ENCODE measurements around the gene ICAM5.
"Not testable (repeated sequence)": the region's sequence is repeated elsewhere in the genome, so short reads cannot be mapped to it uniquely, and the experiment has no call there.

The ICAM5 gene

DNA sequence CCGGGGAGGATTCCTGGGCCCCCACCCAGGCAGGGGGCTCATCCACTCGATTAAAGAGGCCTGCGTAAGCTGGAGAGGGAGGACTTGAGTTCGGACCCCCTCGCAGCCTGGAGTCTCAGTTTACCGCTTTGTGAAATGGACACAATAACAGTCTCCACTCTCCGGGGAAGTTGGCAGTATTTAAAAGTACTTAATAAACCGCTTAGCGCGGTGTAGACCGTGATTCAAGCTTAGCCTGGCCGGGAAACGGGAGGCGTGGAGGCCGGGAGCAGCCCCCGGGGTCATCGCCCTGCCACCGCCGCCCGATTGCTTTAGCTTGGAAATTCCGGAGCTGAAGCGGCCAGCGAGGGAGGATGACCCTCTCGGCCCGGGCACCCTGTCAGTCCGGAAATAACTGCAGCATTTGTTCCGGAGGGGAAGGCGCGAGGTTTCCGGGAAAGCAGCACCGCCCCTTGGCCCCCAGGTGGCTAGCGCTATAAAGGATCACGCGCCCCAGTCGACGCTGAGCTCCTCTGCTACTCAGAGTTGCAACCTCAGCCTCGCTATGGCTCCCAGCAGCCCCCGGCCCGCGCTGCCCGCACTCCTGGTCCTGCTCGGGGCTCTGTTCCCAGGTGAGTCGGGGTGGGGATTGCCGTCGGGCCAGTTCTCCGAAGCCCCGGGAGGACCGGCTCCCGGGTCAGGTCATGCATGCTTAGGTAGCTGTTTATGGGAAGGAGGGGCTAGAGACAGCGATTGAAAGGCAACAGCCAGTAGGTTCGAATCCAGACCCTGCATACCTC, 18.9 kb upstream of the ICAM5 start, which contains the start of gene ICAM1:
TSS of gene ICAM1 (plus strand) at position 505 of the 779 bp plus-strand sequence. CDS start at position 545, 40 bp downstream.
- peak; percentile 60 to 61 for DNase-seq

DNA sequence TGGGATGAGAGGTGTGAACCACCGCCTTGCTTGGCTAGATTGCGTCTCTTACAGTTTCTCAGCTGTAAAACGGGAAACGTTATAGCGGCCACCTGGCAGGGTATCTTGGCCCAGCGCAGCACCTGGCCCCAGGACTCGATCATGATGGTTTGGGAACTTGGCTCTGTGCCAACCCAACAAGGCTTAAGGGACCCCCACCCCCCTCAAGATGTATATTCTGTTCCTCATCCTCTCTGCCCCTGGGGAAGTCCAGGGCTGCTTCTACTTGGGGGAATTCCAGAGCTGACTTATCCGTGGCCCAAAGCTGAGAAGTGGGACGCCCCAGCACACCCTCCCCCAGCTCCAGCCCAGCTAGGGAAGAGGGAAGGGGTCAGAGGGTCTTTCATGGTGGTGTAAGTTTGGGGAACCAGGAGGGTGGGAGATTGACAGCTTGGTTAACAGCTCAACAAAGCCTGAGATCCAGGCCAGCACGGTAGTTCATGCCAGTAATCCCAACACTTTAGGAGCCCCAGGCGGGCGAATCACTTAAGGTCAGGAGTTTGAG, 18.1 kb upstream of the ICAM5 start:
- DNase-seq, result no peak

DNA sequence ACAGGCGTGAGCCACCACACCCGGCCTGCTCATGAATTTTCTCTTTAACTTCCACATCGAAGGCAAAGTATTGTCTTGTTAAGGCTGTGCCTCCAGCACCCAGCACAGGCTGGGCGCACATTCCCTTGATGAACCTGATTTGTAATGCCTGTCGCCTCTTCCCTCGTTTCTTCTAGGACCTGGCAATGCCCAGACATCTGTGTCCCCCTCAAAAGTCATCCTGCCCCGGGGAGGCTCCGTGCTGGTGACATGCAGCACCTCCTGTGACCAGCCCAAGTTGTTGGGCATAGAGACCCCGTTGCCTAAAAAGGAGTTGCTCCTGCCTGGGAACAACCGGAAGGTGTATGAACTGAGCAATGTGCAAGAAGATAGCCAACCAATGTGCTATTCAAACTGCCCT, 15.2 kb upstream of the ICAM5 start:
- no peak for DNase-seq

DNA sequence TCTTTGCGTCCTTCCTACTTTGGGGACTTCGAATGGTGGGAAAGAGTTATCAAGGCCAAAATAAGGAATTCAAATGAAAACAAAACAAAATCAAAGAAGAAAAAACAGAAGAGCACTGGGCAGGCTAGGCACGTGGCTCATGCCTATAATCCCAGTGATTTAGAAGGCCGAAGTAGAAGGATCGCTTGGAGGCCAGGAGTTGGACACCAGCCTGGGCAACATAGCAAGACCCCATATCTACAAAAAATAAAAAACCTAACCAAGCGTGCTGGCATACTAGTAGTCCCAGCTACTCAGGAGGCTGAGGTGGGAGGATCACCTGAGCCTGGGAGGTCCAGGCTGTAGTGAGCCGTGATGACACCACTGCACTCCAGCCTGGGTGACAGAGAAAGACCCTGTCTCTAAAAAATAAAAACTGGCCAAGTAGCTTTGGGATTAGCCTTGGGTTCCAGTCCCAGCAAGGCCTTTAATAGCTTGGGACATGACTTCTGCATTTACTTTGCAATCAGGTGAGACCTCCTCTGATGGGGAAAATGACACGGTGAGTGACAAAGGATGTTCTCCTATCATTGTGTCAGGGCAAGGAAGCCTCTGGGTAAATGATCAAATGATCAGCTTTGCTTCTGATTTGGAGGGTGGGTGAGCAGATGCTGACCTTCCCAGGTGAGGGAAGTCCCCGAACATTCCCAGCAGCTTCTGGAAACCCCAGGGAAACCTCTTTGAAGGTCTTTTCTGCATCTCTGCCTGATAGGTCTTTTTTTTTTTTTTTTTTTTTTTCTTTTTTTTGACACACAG, 11.8 kb upstream of the ICAM5 start:
- DNase-seq, result no peak

DNA sequence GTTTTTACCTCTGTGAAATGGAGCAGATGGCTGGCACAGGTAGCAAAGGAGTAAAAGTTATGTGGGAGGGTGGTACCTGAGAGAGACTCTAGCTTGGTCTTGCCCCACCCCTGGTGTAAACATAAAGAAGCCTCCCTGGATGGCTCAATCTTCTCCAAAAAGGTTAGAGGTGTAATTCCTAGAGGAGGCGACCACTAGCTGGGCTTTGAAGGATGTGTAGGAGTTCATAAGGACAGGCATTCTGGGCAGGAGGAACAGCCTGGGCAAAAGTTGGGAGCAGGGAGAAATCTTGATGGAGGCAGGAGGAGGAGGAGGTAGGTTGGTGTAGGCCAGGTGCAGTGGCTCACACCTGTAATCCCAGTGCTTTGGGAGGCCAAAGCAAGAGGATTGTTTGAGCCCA, 10.8 kb upstream of the ICAM5 start:
- DNase-seq, result no peak

DNA sequence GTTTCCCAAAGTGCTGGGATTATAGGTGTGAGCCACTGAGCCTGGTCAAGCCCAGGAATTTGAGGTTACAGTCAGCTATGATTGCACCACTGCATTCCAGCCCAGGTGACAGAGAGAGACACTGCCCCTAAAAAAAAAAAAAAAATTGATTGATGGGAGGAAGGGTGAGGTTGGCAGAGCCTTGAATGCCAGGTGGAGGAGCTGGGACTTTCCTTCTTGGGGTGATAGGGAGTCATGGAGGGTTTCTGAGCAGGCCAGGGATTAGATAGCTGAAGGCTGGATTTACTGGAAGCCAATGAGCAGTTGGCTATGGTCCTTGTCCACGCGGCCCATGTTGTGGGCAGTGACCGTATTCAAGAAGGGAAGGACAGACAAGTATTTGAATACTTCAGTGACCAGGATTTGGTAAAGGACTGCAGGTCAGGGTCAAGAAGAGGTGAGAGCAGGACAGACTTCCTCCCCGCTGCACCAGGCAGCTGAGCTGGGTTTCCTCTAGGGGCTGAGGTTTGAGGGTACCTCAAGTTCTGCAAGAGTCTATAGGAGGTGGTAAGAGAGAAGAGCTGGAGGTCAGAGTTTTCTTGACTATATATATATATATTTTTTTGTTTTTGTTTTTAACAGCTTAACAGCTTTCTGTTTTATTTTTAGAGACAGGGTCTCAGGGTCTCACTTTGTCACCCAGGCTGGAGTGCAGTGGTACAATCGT, 9.9 kb upstream of the ICAM5 start:
- DNase-seq, result no peak

DNA sequence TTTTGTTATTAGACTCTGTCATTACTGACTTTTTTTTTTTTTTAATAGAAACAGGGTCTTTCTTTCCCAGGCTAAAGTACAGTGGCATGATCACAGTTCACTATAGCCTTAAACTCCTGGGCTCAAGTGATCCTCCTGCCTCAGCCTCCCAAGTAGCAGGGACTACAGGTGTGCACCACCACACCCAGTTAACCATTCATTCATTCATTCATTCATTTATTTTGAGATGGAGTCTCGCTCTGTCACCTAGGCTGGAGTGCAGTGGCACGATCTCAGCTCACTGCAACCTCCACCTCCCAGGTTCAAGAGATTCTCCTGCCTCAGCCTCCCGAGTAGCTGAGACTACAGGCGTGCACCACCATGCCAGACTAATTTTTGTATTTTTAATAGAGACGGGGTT, 7.7 kb upstream of the ICAM5 start:
- DNase-seq, result not testable (repeated sequence)

DNA sequence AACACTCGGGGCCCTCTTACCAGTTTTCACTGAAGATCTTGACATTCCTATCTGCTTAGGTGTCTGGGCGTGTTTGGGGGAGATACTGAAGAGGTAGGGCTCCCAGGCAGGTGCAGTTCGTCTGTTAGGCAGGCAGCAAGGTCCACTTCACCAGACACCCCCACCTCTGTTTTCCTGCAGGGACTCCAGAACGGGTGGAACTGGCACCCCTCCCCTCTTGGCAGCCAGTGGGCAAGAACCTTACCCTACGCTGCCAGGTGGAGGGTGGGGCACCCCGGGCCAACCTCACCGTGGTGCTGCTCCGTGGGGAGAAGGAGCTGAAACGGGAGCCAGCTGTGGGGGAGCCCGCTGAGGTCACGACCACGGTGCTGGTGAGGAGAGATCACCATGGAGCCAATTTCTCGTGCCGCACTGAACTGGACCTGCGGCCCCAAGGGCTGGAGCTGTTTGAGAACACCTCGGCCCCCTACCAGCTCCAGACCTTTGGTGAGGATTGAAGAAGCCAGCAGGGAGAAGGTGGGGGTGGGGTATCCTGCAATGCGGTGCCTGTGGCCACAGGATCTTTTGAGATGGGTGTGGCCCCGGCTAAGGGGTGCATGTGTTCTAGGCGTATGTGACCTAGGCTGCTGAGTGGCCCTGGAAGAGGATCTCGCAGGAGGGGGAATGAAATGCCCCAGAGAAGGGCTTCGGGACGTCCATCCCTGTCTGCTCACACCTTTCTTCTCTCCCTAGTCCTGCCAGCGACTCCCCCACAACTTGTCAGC, 6.3 kb upstream of the ICAM5 start:
- no peak for DNase-seq

DNA sequence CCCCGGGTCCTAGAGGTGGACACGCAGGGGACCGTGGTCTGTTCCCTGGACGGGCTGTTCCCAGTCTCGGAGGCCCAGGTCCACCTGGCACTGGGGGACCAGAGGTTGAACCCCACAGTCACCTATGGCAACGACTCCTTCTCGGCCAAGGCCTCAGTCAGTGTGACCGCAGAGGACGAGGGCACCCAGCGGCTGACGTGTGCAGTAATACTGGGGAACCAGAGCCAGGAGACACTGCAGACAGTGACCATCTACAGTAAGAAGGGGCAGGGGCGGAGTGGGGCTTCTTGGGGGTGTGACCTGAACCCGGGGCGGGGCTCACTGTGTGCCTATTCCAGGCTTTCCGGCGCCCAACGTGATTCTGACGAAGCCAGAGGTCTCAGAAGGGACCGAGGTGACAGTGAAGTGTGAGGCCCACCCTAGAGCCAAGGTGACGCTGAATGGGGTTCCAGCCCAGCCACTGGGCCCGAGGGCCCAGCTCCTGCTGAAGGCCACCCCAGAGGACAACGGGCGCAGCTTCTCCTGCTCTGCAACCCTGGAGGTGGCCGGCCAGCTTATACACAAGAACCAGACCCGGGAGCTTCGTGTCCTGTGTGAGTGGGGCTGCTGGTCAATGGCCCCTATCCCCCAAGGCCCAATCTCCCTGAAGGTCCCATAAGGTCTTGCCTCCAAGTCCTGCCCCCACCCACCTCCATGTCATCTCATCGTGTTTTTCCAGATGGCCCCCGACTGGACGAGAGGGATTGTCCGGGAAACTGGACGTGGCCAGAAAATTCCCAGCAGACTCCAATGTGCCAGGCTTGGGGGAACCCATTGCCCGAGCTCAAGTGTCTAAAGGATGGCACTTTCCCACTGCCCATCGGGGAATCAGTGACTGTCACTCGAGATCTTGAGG, 5.4 kb upstream of the ICAM5 start:
- DNase-seq, result no peak

DNA sequence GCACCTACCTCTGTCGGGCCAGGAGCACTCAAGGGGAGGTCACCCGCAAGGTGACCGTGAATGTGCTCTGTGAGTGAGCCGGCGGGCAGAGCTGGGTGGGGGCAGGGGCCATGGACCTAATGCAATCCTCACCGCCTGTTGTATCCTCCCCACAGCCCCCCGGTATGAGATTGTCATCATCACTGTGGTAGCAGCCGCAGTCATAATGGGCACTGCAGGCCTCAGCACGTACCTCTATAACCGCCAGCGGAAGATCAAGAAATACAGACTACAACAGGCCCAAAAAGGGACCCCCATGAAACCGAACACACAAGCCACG, 4.8 kb upstream of the ICAM5 start:
- DNase-seq, result no peak

DNA sequence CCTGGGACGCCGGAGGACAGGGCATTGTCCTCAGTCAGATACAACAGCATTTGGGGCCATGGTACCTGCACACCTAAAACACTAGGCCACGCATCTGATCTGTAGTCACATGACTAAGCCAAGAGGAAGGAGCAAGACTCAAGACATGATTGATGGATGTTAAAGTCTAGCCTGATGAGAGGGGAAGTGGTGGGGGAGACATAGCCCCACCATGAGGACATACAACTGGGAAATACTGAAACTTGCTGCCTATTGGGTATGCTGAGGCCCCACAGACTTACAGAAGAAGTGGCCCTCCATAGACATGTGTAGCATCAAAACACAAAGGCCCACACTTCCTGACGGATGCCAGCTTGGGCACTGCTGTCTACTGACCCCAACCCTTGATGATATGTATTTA, 4.4 kb upstream of the ICAM5 start:
- no peak for DNase-seq

DNA sequence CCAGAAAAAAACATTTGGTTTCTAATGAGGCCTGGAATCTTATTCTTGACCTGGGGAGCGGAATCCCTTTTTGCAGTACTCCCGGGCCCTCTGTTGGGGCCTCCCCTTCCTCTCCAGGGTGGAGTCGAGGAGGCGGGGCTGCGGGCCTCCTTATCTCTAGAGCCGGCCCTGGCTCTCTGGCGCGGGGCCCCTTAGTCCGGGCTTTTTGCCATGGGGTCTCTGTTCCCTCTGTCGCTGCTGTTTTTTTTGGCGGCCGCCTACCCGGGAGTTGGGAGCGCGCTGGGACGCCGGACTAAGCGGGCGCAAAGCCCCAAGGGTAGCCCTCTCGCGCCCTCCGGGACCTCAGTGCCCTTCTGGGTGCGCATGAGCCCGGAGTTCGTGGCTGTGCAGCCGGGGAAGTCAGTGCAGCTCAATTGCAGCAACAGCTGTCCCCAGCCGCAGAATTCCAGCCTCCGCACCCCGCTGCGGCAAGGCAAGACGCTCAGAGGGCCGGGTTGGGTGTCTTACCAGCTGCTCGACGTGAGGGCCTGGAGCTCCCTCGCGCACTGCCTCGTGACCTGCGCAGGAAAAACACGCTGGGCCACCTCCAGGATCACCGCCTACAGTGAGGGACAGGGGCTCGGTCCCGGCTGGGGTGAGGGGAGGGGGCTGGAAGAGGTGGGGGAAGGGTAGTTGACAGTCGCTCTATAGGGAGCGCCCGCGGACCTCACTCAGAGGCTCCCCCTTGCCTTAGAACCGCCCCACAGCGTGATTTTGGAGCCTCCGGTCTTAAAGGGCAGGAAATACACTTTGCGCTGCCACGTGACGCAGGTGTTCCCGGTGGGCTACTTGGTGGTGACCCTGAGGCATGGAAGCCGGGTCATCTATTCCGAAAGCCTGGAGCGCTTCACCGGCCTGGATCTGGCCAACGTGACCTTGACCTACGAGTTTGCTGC, 2.7 kb upstream of the ICAM5 start, which contains the start of gene ICAM4:
TSS of gene ICAM4 (plus strand) at position 153 of the 935 bp plus-strand sequence. CDS start at position 211, 58 bp downstream.
- DNase-seq, result no peak

DNA sequence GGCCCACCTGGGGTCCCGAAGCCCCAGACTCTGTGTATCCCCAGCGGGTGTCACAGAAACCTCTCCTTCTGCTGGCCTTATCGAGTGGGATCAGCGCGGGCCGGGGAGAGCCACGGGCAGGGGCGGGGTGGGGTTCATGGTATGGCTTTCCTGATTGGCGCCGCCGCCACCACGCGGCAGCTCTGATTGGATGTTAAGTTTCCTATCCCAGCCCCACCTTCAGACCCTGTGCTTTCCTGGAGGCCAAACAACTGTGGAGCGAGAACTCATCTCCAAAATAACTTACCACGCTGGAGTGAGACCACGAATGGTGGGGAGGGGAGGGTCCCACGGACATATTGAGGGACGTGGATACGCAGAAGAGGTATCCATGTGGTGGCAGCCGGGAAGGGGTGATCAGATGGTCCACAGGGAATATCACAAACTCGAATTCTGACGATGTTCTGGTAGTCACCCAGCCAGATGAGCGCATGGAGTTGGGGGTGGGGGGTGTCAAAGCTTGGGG, 1.0 kb upstream of the ICAM5 start:
- peak; percentile 75 to 85 for DNase-seq

DNA sequence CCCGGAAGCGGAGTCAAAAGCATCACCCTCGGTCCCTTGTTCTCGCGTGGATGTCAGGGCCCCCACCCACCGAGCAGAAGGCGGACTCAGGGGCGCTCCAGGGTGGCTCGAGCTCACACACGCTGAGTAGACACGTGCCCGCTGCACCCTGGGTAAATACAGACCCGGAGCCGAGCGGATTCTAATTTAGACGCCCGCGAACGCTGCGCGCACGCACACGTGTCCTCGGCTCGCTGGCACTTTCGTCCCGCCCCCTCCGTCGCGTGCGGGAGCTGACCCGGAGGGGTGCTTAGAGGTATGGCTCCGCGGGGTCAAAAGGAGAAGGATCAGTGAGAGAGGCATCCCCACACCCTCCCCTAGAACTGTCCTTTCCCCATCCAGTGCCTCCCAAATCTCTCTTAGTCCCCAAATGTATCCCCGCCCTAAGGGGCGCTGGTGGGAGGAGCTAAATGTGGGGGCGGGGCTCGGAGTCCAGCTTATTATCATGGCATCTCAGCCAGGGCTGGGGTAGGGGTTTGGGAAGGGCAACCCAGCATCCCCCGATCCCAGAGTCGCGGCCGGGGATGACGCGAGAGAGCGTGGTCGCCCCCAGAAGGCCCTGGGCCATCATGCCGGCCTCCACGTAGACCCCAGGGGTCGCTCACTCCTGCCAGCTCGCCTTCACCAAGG, 451 bp upstream of the ICAM5 start:
- DNase-seq, result peak; percentile 68 to 81

DNA sequence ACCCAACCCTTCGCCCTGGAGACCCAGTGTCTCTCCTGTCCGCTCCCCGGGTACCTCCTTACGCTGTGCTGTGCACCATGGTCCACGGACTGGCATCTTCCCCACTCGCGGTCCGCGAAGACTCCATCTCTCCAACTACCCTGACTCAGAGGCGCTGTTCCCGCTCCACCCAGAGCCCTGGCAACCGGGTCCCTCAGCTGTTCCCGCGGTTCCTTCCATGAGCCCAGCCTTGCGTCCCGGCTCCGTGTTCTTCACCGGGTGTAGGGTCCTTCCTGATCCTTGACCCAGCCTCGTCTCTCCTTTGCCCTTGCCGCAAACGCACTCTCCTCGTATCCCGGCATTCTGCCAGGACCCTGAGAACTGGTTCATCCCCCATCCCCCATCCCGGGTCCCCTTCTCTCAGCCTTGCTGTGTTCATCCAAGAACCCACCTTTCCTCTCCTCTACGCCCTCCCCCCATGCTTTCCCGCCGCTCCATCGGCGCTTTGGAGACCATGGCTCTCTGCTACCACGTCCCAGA, 664 bp downstream of the ICAM5 start:
- no peak for DNase-seq

DNA sequence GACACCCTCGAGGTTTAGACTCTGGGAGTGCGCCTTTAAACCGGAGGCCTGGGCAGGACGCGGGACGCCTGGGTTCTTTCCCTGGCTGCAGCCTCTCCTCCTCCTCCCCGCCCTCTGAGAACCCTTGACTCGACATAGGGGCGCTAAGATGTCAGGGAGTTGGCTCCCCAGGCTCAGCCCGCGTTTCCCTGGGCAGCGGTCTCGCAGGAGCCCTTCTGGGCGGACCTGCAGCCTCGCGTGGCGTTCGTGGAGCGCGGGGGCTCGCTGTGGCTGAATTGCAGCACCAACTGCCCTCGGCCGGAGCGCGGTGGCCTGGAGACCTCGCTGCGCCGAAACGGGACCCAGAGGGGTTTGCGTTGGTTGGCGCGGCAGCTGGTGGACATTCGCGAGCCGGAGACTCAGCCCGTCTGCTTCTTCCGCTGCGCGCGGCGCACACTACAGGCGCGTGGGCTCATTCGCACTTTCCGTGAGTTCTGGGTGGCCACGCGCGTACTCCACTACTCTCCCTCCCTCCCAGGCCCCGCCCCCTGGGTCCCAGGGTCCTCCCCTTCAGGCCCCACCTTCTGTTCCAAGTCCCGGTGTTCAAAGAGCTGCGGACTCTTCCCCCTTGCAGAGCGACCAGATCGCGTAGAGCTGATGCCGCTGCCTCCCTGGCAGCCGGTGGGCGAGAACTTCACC, 1.3 kb downstream of the ICAM5 start:
- DNase-seq, result peak; percentile 42 to 49

DNA sequence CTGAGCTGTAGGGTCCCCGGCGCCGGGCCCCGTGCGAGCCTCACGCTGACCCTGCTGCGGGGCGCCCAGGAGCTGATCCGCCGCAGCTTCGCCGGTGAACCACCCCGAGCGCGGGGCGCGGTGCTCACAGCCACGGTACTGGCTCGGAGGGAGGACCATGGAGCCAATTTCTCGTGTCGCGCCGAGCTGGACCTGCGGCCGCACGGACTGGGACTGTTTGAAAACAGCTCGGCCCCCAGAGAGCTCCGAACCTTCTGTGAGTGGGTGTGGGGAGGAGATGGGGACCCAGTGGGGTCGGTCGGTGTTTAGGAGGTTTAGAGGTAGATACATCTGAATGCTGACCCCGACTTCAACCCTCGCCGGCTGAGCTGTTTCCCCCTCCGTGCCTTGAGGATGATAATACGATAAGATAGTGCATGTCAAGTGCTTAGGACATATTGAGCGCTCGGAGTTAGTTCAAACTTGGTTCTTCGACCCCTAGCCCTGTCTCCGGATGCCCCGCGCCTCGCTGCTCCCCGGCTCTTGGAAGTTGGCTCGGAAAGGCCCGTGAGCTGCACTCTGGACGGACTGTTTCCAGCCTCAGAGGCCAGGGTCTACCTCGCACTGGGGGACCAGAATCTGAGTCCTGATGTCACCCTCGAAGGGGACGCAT, 1.9 kb downstream of the ICAM5 start:
- no peak for DNase-seq

DNA sequence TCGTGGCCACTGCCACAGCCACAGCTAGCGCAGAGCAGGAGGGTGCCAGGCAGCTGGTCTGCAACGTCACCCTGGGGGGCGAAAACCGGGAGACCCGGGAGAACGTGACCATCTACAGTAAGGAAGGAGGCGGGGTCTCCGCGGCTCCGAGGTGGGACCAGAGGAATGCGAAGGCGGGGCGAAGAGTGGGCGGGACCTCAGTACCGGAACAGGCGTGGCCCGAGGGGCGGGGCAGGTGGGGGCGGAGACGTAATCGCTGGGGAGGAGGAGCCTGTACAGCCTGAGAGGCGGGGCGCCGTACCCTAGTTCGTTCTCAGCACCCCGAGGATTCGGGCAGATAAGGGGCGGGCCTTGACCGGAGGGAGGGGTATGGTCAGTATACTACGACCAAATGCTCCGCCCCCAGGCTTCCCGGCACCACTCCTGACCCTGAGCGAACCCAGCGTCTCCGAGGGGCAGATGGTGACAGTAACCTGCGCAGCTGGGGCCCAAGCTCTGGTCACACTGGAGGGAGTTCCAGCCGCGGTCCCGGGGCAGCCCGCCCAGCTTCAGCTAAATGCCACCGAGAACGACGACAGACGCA, 2.5 kb downstream of the ICAM5 start:
- DNase-seq, result peak; percentile 72 to 88
